Measurements from ENCODE around the gene SLAMF1. TPM values are rescaled to one million over a fixed set of nuclear protein-coding genes. Genes with fewer than 3 reads are reported as not detected.

Gene SLAMF1
- total and polyA plus RNA-seq, 9 of the 15 experiments (the other 6 are each of a cell fraction or from before 2014, with no cell fraction given): 0.04 to 0.17 (median 0.11) TPM; not detected in 4

DNA sequence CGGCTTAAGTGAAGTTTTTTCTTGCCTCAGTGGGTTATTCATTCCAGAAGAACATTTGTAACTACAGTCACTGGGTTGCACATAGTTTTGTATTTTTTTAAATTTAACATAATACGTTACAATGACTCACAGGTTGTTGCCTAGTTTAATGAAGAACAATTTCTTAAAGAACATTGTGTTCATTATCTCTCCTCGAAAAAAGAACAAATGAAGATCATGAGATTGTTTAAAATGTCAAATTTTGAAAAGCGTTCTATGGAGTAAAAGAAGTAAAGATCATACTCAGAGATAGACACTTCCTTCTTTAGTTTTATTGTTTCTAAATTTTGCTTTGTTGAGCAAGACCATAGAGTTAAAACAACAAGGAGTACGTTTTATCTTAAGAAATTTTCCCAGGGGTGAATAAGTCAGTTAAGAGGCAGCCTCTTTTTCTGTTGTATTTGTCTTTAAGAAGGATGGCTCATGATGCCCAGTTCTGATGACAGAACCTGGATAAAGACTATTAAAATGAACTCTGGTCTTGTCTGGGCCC lies 10.5 kb upstream of the SLAMF1 start:
- Histone ChIP-seq H2AFZ (ENCODE audit: low read depth, low read length) (peak overlapping the region; percentile 71; the same call in 1 of the 2 replicates), H4K20me1 (replicated peaks; ENCODE audit: control insufficient read depth, insufficient read depth, low read length) (no peaks in the 10 kb centered on the region), H3K9ac (ENCODE audit: insufficient read depth in 1 of 2, low read depth in 2 of 2, low read length in 2 of 2) (no peak overlapping the region), H3K27ac (ENCODE audit: extremely low read depth, low read depth, low read length) (no peak overlapping the region), H3K9me1 (ENCODE audit: control insufficient read depth, insufficient read depth, low read length) (no peaks in the 10 kb centered on the region), H3K79me2 (ENCODE audit: control insufficient read depth, insufficient read depth, low read length) (no peaks in the 10 kb centered on the region), H3K4me3 (no peak overlapping the region), H3K4me2 (ENCODE audit: insufficient read depth, low read length) (no peak overlapping the region), H3K36me3 (ENCODE audit: control insufficient read depth, insufficient read depth, low read length) (no peaks in the 10 kb centered on the region), H3K4me1 (replicated peaks in 1 of 2; ENCODE audit: control insufficient read depth in 2 of 2, insufficient read depth in 2 of 2, low read length in 2 of 2) (peaks cover 0 to 23% of the 10 kb centered on the region in 2 experiments), H3K9me3 (replicated peaks; ENCODE audit: control insufficient read depth, insufficient read depth, low read depth, low read length) (no peaks in the 10 kb centered on the region), H3K27me3 (ENCODE audit: control insufficient read depth in 2 of 2, insufficient read depth in 2 of 2, low read length in 2 of 2) (no peaks in the 10 kb centered on the region)
- intact Hi-C loops (cut with micrococcal nuclease): no loop called here
- ChIA-PET CTCF (ENCODE audit: low intra/inter-chr PET ratio) (no interaction called here), POLR2A (no interaction called here)
- in situ Hi-C loops (cut with MboI): no loop called here
- TF ChIP-seq ZNF280B (CRISPR knock-in tag; IDR thresholded peaks at IDR 0.05) (no peak), MEIS2 (IDR thresholded peaks at IDR 0.05; ENCODE audit: partially characterized antibody) (no peak), CTBP1 (IDR thresholded peaks at IDR 0.05; ENCODE audit: borderline replicate concordance) (no peak), KAT2B (IDR thresholded peaks at IDR 0.05; ENCODE audit: low read depth, low read length) (no peak), BCOR (IDR thresholded peaks at IDR 0.05) (no peak), GABPB2 (CRISPR knock-in tag; conservative IDR thresholded peaks at IDR 0.05) (no peak), HCFC1 (IDR thresholded peaks at IDR 0.05; ENCODE audit: low read depth, low read length) (no peak), NFE2L1 (tag; IDR thresholded peaks at IDR 0.05; ENCODE audit: borderline replicate concordance, low read depth) (no peak), ZMIZ1 (IDR thresholded peaks at IDR 0.05; ENCODE audit: low read depth in 2 of 2, low read length in 2 of 2) (no peak), MCM3 (IDR thresholded peaks at IDR 0.05) (no peak), IFI16 (CRISPR knock-in tag; IDR thresholded peaks at IDR 0.05) (no peak), MLX (CRISPR knock-in tag; conservative IDR thresholded peaks at IDR 0.05) (no peak), ZNF764 (CRISPR knock-in tag; IDR thresholded peaks at IDR 0.05; ENCODE audit: low read depth) (no peak)
- ATAC-seq: no peak
- DNase-seq (ENCODE audit: extremely low read depth in 1 of 4, low spot score in 3 of 4): no peak
- no TSS peak for BruUV-seq (replicated peaks)
- WGBS (ENCODE audit: insufficient coverage, low coverage, missing lambda C conversion rate): 60% methylated on average over 5 of the region's 5 CpGs
- no peak for FAIRE-seq
